Measurements from ENCODE around the gene SPACA4. TPM values are rescaled to one million over a fixed set of nuclear protein-coding genes. Genes with fewer than 3 reads are reported as not detected.

The SPACA4 gene
- total and polyA plus RNA-seq, 9 of the 15 experiments (the other 6 are each of a cell fraction or from before 2014, with no cell fraction given), result not detected

- H2AFZ ChIP-seq (ENCODE audit: low read depth, low read length), result peak overlapping the region; percentile 87
- in situ Hi-C loops (cut with MboI), result no loop called here
- peak; percentile 90 for FAIRE-seq
- TF ChIP-seq ZBTB5 (IDR thresholded peaks at IDR 0.05) (0 out of 2 replicates have a peak, but pooled peaks have one; percentile 49), ZNF408 (CRISPR knock-in tag; IDR thresholded peaks at IDR 0.05; ENCODE audit: low read depth) (no peak), ZNF140 (CRISPR knock-in tag; IDR thresholded peaks at IDR 0.05) (no peak), DDX20 (tag; IDR thresholded peaks at IDR 0.05; ENCODE audit: low read depth) (no peak), SIX5 (IDR thresholded peaks at IDR 0.05; ENCODE audit: borderline replicate concordance in 1 of 2, insufficient read depth in 1 of 2, low read depth in 1 of 2, low read length in 2 of 2) (peak; percentile 53 to 74; a peak in 3 of 4 replicates), ARID1B (IDR thresholded peaks at IDR 0.05) (peak; percentile 64), E2F4 (CRISPR knock-in tag; IDR thresholded peaks at IDR 0.05; ENCODE audit: low read depth) (no peak), ZBTB9 (CRISPR knock-in tag; IDR thresholded peaks at IDR 0.05) (no peak), SMARCA5 (IDR thresholded peaks at IDR 0.05) (peak; percentile 81), E2F3 (CRISPR knock-in tag; IDR thresholded peaks at IDR 0.05) (no peak), ZFP36 (IDR thresholded peaks at IDR 0.05; ENCODE audit: low read depth, low read length, partially characterized antibody) (no peak), ZSCAN29 (IDR thresholded peaks at IDR 0.05) (peak; percentile 87), JUNB (CRISPR knock-in tag; conservative IDR thresholded peaks at IDR 0.05) (no peak), TSC22D4 (tag; IDR thresholded peaks at IDR 0.05) (no peak), MIER1 (IDR thresholded peaks at IDR 0.05; ENCODE audit: low read depth) (peak; percentile 62), ATF2 (CRISPR knock-in tag; IDR thresholded peaks at IDR 0.05) (no peak)
These were observed 31.6 kb downstream of the SPACA4 start for GRCh38 chr19:48637948-48638830.

More at GRCh38 chr19:48637948-48638830, 31.6 kb downstream of the SPACA4 start:
- H4K20me1 ChIP-seq (replicated peaks; ENCODE audit: control insufficient read depth, insufficient read depth, low read length), result 0 out of 2 replicates have a peak, but pooled peaks cover 4% of the 10 kb centered on the region
- H3K27me3 ChIP-seq (ENCODE audit: control insufficient read depth in 2 of 2, insufficient read depth in 2 of 2, low read length in 2 of 2), result no peaks in the 10 kb centered on the region
- peak overlapping the region; percentile 51 for H3K4me3 ChIP-seq
- BruUV-seq (replicated peaks), result no TSS peak
- no peaks in the 10 kb centered on the region for H3K36me3 ChIP-seq (ENCODE audit: control insufficient read depth, insufficient read depth, low read length)
- ATAC-seq (peak; percentile 33), DNase-seq (ENCODE audit: extremely low read depth in 1 of 4, low spot score in 3 of 4) (peak; percentile 77 to 94 (median 86))
- ChIA-PET POLR2A (interaction anchor here (1.9 kb wide), 1 partner anchor 19 kb away, joined by 9 read pairs; the partner anchor contains the start of genes RPL18 and SPHK2), CTCF (ENCODE audit: low intra/inter-chr PET ratio) (interaction anchor here (0.6 kb wide), 1 partner anchor 104 kb away, joined by 3 read pairs; no protein-coding TSS in a partner anchor)
- 1% methylated on average over 19 of the region's 29 CpGs for WGBS (ENCODE audit: insufficient coverage, low coverage, missing lambda C conversion rate)
- intact Hi-C loops (cut with micrococcal nuclease), result loop anchor here (1.0 kb wide), 1 partner anchor 19 kb away; the partner anchor contains the start of genes RPL18 and SPHK2
- H3K9ac ChIP-seq (ENCODE audit: insufficient read depth in 1 of 2, low read depth in 2 of 2, low read length in 2 of 2), result peak overlapping the region; percentile 78 to 94
- peaks cover 4% of the 10 kb centered on the region for H3K9me1 ChIP-seq (ENCODE audit: control insufficient read depth, insufficient read depth, low read length)
- H3K27ac ChIP-seq (ENCODE audit: extremely low read depth, low read depth, low read length), result peak overlapping the region; percentile 91
- H3K4me1 ChIP-seq (replicated peaks in 1 of 2; ENCODE audit: control insufficient read depth in 2 of 2, insufficient read depth in 2 of 2, low read length in 2 of 2), result peaks cover 39 to 65% of the 10 kb centered on the region in 2 experiments
- no peaks in the 10 kb centered on the region for H3K9me3 ChIP-seq (replicated peaks; ENCODE audit: control insufficient read depth, insufficient read depth, low read depth, low read length)
- H3K79me2 ChIP-seq (ENCODE audit: control insufficient read depth, insufficient read depth, low read length), result peaks cover 27% of the 10 kb centered on the region; the same call in 2 of the 3 replicates
- peak overlapping the region; percentile 100 for H3K4me2 ChIP-seq (ENCODE audit: insufficient read depth, low read length)
